Tongue (tissue), 2 donors: ENCODE data around the gene SCAI. TPM values are rescaled to one million over a fixed set of nuclear protein-coding genes. Genes with fewer than 3 reads are reported as not detected.
"Not testable (repeated sequence)": the region's sequence is repeated elsewhere in the genome, so short reads cannot be mapped to it uniquely, and the experiment has no call there.

ENCODE experiments used
- DNase-seq: peaks from one replicate; pipeline ENCODE4 v3.0.0-alpha.2; 2015
- total RNA-seq: library from RNA; depleted of rRNA; stranded (reverse); fragments of >200 nt; gene quantifications from one replicate; pipeline ENCODE4 v1.2.3, GENCODE V29; 2014

The SCAI gene
- 10.5 TPM for total RNA-seq

DNA sequence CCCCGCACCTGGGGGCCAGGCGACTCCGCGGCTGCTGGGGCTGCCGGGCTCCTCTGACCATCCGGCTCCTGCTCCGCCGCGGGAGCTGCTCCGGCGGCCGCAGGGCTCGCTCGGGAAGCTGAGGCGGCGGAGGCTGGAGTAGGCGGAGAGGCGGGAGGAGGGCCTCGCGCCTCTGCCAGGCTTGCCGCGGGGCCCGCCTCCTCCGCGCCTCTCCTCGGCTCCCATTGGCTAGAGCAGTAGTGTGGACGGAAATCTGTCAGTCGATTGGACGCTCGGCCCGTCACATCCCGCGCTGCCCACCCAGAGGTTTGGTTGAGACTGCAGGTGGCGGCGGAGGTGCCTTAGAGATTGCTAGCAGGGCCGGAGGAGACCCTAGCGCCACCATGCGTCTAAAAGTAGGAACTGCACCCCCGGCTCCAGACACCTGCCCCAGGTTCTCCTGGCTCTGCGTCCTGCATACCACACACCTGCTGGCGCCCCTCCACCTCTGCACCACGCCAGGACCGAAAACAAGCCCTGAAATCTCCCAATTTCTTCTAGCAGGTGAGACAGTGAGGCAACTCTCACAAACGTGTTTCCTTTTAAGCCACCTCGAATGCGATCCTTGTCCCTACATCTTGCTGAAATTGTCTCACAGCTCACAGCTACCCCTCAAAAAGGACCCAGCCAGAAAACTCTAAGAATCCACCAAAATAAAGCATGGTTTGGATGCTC lies at the start of gene SCAI:
Gene SCAI (minus strand): TSS at position 152 of the 714 bp plus-strand sequence. CDS start 91 bp downstream, at position 61.
- peak; percentile 100 for DNase-seq

DNA sequence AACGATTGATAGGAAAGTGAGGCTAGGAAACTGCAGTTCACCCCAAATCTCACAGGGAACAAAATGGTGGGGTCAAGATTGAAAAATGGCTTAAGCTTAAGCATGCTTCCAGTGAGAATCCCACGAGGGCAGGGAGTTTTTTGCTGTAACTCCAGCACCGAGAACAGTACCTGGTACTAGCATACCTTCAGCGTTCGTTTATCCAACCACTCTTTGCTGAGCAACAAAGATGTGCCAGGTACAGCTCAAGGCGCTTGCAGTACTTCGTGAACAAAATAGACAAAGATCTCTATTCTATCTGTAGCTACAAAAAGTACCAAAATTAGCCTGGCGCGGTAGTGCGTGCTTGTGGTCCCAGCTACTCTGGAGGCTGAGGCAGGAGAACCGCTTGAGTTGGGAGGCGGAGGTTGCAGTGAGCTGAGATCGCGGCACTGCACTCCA lies 47.1 kb upstream of the SCAI start:
- no peak for DNase-seq

DNA sequence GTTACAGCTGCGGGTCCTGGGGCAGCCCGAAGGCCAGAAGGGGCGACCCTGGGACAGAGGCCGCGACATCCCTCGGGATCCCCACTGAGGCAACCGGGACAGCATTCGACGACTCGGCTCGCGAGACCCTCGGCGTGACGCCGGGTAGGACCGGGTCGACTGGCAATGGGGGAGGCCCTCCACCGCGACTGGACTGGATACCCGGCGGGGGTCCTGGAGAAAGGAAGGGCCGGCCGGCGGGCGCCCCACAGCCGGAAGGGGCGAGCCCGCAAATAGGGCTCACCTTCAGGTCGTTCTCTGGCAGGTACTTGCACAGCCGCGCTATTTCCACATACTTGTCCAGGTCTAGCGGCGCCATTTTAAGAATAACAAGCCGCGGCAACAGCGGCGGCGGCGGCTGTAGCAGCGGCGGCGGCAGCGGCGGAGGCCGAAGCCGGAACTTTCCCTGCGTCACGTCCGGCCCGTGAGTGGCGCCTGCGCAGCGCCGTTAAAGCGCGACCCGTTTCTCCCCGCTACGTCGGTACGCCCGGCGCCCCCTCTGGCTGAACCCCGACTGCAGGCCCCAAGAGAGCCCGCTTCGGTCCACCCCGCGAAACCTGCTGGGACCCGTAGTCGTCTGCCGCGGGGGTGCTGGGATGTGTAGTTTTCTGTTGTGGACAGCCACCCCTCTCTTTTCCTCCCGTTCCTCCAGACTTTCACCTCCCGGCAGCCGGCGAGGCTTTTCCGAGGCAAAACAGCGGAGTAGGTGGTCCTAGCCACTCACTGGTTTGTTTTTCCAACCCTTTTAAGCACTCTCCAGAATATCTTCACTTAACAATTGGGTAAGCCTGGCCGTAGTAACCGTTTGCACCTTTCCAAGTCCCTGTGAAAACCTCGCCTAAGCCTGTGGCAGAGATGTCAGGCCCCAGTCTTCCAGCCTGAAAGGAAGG lies 46.3 kb upstream of the SCAI start, which contains the start of gene PPP6C:
Gene PPP6C (minus strand): TSS at position 443 of the 929 bp plus-strand sequence. CDS start 85 bp downstream, at position 358.
- DNase-seq = peak; percentile 99

DNA sequence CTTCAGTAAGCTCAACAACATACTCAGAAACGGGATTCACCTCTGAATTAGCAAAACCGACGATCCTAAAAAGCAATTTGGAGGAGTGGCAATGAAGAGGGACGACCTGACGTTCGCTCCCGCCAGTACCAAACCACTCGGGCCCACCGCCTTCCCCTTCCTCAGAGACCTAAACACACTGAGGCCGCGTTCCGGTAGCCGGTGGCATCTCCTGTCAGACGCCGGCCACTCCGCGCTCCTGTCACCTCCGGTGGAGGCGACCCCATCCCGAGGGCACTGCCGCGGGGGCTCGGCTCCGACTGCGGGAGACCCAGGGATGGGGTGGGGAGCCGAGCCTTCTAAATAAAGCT lies 45.7 kb upstream of the SCAI start:
- DNase-seq = peak; percentile 16

DNA sequence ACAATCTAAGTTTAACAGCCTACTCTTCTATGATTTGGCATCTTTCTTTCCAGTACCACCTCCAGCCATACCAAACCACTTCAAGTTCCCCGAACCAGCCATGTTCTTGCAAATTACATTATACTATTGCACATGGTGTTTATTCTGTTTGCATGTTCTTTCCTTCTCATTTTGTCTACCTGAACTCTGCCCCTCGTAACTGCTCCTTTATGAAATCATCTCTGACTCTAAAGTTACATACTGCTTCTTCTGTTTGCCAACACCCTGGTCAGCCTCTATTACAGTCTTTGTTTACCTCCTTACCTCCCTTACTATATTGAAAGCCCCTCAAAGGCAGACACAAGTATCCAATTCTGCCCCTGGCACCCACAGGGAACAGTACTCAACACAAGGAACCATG lies 40.2 kb upstream of the SCAI start:
- DNase-seq = no peak

DNA sequence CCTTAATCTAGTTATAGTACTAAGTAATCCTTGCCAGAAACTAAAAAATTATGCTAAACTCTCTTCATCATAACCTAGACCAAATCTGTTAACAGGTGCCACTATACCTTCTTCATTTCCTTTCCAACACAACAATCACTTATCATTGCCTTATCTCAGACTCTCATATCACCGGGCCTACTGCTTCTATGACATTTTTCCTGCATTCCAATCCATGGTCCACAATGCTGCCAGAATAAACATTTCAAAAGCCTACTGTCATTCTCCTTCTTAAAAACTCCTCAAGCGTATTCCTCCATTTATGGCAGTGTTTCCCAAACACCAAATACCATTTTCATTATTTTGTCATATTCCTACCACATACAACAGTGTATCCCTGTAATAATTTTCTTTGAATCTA lies 39.7 kb upstream of the SCAI start:
- no peak for DNase-seq

DNA sequence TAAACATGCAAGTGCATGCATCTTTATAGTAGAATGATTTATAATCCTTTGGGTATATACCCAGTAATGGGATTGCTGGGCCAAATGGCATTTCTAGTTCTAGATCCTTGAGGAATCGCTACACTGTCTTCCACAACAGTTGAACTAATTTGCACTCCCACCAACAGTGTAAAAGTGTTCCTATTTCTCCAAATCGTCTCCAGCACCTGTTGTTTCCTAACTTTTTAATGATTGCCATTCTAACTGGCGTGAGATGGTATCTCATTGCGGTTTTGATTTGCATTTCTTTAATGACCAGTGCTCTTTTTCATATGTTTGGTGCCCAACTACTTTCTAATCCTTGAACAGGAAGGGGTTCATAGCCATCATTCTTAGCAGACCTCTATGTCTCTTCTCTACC lies 38.4 kb upstream of the SCAI start:
- DNase-seq = not testable (repeated sequence)

DNA sequence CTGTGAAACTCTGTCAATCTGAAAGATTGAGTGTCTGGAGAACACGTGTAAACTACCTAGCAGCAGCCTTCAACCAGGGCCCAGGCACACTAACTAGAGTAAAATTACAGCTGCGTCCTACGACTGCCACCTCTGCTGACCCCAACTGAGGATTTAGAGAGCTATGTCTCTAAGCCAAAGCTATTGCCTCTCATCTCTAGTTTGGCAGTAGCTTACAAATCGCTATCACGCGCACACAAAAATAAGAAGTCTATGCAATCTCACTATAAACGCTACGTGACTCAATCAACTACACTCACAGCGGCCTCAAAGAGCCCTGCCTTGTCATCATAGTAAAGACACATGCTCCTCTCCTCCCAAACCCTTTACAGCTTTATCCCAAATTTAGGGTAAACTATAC lies 37.5 kb upstream of the SCAI start:
- no peak for DNase-seq

DNA sequence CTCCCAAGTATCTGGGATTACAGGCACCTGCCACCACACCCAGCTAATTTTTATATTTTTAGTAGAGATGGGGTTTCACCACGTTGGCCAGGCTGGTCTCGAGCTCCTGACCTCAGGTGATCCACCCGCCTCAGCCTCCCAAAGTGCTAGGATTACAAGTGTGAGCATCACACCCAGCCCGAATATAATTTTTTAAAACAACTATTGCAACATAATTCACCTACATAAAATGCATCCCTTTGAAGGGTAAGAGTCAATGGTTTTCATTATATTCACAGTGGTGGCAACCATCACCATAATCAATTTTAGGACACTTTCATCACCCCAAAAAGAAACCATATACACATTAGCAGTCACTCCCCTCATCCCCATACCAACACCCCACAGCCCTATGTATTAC lies 36.4 kb upstream of the SCAI start:
- not testable (repeated sequence) for DNase-seq

DNA sequence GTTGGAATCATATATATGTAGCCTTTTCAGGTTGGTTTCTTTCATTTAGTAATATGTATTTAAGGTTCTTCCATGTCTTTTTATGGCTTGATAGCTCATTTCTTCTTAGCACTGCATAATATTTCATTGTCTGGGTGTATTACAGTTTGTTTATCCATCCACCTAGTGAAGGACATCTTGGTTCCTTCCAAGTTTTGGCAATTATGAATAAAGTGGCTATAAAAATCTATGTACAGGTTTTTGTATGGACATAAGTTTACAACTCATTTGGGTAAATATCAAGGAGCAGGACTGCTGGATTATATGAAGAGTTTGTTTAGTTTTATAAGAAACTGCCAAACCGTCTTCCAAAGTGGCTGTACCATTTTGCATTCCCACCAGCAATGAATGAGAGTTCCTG lies 34.6 kb upstream of the SCAI start:
- DNase-seq = no peak

DNA sequence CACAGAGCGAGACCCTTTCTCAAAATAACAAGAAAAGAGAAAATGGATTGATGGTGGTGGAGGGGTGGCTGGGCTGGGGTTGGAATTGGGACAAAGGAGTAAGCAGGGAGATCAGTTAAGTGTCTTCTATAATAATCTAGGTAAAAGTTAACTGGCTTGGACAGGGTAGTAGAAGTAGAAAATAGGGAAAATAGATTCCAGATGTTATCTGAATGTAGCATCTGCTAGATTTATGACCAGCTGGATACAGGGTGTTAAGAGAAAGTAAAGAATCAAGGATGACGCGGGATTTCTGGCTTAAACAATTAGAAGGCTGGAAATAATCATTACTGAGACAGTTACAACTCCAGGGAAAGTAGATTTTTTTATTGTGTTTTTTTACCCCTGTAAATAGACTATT lies 33.3 kb upstream of the SCAI start:
- DNase-seq = peak; percentile 72

DNA sequence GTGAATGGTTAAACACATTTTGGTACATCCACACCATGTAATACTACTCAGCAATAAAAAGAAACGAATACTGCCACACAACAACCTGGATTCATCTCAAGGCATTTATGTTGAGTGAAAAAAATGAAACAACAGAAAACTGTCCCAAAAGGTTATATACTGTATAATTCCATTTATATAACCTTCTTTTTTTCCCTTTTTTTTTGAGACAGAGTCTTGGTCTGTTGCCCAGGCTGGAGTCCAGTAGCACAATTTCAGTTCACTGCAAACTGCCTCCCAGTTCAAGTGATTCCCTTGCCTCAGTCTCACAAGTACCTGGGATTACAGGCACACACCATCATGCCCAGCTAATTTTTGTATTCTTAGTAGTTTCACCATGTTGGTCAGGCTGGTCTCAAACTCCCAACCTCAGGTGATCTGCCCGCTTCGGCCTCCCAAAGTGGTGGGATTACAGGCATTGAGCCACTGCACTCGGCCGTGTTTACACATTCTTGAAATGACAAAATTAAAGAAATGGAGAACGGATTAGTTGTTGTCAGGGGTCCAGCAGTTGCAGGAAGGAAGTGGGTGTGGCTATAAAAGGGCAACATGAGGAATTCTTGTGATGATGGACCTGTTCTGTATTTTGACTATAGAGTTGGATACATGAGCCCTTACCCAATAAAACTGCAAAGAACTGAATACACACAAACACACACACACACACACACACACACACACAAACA lies 28.9 kb upstream of the SCAI start:
- peak; percentile 19 for DNase-seq

DNA sequence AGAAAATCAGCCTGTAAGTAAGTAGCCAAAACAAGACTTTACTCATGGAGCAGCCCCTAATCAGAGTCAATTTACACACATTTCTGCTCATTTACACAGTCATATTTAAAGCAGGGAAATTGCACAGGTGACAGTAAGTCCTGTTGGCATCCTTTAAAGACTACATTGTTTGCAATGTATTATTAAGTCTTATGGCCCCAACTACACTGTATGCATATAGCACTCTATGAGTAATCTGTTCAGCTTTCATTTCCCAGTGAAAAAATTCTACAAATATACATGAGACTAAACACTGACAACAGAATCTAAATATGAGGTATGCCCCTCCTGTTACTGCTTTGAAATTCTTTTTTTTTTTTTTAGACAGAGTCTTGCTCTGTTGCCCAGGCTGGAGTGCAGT lies 26.6 kb upstream of the SCAI start:
- DNase-seq = no peak

DNA sequence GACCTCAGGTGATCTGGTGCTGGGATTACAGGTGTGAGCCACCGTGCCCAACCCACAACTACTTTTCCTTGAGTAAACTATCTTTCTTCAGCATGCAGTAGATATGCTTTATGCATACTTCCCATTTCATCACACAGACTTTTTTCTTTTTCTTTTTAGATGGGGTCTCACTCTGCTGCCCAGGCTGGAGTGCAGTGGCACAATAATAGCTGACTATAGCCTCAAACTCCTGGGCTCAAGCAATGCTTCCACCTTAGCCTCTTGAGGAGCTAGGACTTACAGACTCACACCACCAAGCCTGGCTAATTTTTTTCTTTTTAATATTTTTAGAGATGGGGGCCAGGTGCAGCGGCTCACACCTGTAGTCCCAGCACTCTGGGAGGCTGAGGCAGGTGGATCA lies 23.4 kb upstream of the SCAI start:
- no peak for DNase-seq

DNA sequence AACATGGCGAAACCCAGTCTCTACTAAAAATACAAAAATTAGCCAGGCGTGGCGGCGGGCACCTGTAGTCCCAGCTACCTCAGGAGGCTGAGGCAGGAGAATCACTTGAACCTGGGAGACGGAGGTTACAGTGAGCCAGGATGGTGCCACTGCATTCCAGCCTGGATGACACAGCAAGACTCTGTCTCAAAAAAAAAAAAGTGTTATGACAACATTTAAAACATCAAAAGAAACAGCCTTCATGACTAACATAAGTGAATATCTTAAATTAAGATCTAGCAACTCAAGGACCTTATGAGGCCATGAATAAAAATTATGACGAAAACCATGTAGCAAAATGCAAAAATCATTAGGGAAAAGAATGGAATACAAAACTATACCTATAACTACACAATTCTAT lies 19.6 kb upstream of the SCAI start:
- not testable (repeated sequence) for DNase-seq

DNA sequence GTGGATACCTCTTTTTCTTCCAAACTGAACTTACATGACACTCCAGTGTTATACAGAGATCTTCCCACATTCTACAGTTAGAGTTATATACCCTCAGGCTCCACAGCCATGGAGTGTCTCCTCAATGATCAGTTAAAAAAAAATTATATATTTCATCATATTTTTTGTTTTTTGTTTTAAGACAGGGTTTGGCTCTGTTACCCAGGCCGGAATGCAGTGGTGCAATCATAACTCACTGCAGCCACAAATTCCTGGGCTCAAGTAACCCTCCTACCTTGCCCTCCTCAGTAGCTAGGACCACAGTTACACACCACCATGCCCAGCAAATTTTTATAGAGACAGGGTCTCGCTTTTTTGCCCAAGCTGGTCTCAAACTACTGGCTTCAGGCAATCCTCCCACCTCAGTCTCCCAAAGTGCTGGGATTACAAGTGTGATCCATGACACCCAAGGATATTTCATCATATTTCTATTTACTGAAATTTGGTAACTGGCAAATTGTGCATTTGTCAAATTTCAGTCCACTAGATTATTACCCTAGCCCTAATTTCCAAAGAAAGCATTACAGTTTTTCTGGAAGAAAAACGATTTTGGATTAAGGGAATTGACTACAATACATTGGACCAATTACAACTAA lies 18.1 kb upstream of the SCAI start:
- DNase-seq = no peak

DNA sequence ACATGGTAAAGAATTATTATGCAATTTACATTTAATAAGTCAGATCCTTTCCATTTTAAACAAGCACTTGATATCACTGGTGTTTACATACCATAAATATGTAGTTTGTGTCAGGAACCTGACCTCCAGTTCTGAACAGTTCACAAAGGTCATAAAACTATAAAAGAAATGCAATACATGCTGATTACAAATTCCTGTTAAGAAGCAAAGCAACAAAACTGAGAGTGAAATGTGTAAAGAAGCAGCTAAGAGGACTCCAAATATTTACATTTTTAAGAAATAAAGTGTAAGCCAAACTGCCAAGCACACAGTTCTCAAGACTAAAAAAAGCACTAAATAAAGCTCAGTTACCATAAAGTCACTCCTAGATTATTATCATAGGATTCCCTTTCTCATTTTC lies 17.4 kb upstream of the SCAI start:
- DNase-seq = no peak

DNA sequence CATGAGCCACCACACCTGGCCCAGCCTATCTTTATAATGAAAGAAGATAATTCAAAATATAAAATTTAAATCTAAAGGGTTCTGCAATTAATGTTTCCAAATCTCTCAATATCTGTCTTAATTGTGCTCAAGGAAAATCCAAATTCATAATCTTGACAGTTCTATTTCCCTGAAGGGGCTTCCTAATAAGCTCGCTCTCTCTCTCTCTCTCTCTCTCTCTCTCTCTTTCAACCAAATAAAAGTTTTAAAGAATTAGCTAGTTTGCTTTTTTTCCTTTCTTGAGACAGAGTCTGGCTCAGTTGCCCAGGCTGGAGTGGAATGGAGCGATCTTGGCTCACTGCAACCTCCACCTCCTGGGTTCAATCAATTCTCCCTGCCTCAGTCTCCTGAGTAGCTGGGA lies 13.2 kb upstream of the SCAI start:
- DNase-seq = no peak

DNA sequence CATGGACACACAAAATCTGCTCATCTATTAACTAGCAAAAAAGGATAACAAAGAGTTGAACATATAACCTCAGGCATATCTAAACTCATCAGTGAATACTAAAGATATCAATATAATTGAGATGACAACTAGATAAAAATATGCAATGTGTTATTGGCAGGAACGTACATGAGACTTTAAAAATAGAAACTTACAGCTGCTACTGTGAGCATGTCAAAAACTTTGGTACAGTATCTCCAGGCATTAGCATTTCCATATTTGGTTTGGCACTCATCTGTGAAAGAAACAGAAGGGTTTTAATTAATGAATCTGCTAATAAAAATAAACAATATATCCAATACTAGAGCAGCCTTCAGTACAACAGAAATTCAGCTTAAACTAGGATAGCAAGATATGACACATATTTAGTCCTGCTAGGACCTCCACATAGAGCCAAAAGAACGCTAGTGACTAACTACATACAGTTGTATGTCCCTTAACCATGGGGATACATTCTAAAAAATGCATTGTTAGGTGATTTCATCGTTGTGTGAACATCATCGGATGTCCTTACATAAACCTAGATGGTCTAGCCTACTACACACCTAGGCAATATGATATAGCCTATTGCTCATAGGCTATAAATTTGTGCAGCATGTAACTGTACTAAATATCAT lies 10.5 kb upstream of the SCAI start:
- DNase-seq = no peak

DNA sequence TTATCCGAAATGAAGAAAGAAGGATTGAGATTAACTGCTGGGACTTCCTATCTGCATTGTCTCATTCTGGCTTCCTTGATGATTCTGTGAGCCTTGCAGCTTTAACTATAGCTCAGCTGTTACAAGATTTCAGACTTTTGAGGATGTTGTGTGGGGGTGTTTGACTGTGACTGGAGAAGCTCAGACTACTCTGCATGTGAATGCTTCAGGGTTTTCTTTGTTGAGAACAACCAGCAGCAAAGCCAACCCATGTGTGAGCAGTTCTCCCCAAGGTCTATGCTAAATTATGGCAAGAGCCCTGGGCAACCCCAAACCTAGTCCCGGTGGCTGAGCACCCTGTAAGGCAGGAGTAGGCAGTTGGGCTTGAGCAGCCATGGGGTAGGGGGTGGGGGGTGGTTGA lies 8.4 kb upstream of the SCAI start:
- no peak for DNase-seq

DNA sequence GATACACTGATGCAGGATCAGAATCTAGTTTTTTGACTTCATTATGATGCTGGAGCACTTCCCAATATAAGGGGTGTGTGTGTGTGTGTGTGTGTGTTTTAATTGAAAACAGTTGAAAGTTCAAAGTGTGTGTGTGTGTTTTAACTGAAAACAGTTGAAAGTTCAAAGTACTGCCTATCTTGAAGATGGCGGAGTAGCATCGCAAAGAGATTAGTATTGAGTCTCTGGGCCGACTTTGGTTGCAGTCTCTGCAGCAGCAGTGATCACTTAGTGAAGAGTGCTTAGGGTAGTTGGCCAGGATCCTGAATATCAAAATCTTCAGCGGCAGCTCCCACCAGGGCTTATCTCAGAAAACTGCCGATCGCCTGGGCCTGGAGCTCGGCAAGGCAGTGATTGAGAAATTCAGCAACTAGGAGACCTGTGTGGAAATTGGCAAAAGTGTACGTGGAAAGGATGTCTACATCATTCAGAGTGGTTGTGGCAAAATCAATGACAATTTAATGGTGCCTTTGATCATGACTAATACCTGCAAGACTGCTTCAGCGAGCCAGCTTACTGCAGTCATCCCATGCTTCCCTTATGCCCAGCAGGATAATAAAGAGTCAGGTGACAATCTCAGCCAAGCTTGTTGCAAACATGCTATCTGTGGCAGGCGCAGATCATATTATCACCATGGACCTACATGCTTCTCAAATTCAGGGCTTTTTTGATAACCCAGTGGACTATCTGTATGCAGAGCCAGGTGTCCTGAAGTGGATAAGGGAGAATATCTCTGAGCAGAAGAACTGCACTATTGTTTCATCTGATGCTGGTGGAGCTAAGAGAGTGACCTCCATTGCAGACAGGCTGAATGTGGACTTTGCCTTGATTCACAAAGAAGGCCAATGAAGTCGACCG lies 7.3 kb upstream of the SCAI start:
- no peak for DNase-seq
